HepG2 (cell line): Measurements from ENCODE around the gene ABCB6. TPM values are rescaled to one million over a fixed set of nuclear protein-coding genes. Genes with fewer than 3 reads are reported as not detected.

Experiments
- ARID2 ChIP-seq: sonication (generic); formaldehyde crosslinking; IDR thresholded peaks from 2 replicates; pipeline ENCODE4 v1.8.1; 2022; ENCODE audit warnings: mild to moderate bottlenecking, missing genetic modification reagents, borderline replicate concordance
- ATAD3A ChIP-seq: sonication (generic); formaldehyde crosslinking; IDR thresholded peaks from 2 replicates; pipeline ENCODE4 v1.4.0; 2020; ENCODE audit warnings: missing genetic modification reagents
- BATF2 ChIP-seq: sonication (generic); formaldehyde crosslinking; IDR thresholded peaks from 2 replicates; pipeline ENCODE4 v1.8.0; 2022; ENCODE audit warnings: mild to moderate bottlenecking, missing genetic modification reagents, moderate library complexity
- CERS6 ChIP-seq: sonication (generic); formaldehyde crosslinking; IDR thresholded peaks from 2 replicates; pipeline ENCODE4 v1.5.0; 2020; ENCODE audit warnings: missing genetic modification reagents
- CSRNP1 ChIP-seq: sonication (generic); formaldehyde crosslinking; IDR thresholded peaks from 2 replicates; pipeline ENCODE4 v1.8.1; 2023; ENCODE audit warnings: mild to moderate bottlenecking, missing genetic modification reagents
- GATA4 ChIP-seq: sonication (generic); IDR thresholded peaks from 2 replicates; pipeline ENCODE4 v1.6.1; 2016; ENCODE audit warnings: antibody characterized with exemption, low read depth, borderline replicate concordance
- GLI4 ChIP-seq: sonication (generic); formaldehyde crosslinking; IDR thresholded peaks from 2 replicates; pipeline ENCODE4 v1.5.1; 2020; ENCODE audit warnings: missing genetic modification reagents, mild to moderate bottlenecking, moderate library complexity, borderline replicate concordance
- HBP1 ChIP-seq: IDR thresholded peaks from 2 replicates; pipeline ENCODE4 v1.6.1; 2016; ENCODE audit warnings: low read depth, control low read depth
- HES4 ChIP-seq: sonication (generic); formaldehyde crosslinking; IDR thresholded peaks from 2 replicates; pipeline ENCODE4 v1.9.0; 2021; ENCODE audit warnings: mild to moderate bottlenecking, missing genetic modification reagents, borderline replicate concordance
- KDM6A ChIP-seq: IDR thresholded peaks from 2 replicates; pipeline ENCODE4 v1.6.1; 2016; ENCODE audit warnings: low read depth
- MTA3 ChIP-seq: sonication (generic); formaldehyde crosslinking; IDR thresholded peaks from 2 replicates; pipeline ENCODE4 v1.4.0; 2020; ENCODE audit warnings: missing genetic modification reagents
- MTF1 ChIP-seq: sonication (generic); formaldehyde crosslinking; IDR thresholded peaks from 2 replicates; pipeline ENCODE4 v1.5.0; 2020; ENCODE audit warnings: missing genetic modification reagents
- NFYB ChIP-seq: sonication (generic); formaldehyde crosslinking; IDR thresholded peaks from 2 replicates; pipeline ENCODE4 v1.4.0; 2020; ENCODE audit warnings: missing genetic modification reagents
- NFYC ChIP-seq: IDR thresholded peaks from 2 replicates; pipeline ENCODE4 v1.6.1; 2016; ENCODE audit warnings: missing genetic modification reagents, missing compliant biosample characterization
- PHB2 ChIP-seq: fragments of 450-650 bp; IDR thresholded peaks from 2 replicates; pipeline ENCODE4 v1.6.1; 2018; ENCODE audit not compliant: partially characterized antibody
- RFX5 ChIP-seq: IDR thresholded peaks from 2 replicates; pipeline ENCODE4 v1.6.1; 2011; ENCODE audit warnings: low read depth, low read length, improper control_type of control experiment
- SAFB2 ChIP-seq: sonication (generic); formaldehyde crosslinking; IDR thresholded peaks from 2 replicates; pipeline ENCODE4 v1.5.1; 2020; ENCODE audit warnings: missing genetic modification reagents, low read depth, mild to moderate bottlenecking, borderline replicate concordance
- SIN3A ChIP-seq: IDR thresholded peaks from 2 replicates; pipeline ENCODE4 v1.6.1; 2011; ENCODE audit warnings: low read depth, mild to moderate bottlenecking, control low read depth, low read length, borderline replicate concordance
- ZBTB33 ChIP-seq: sonication (generic); formaldehyde crosslinking; IDR thresholded peaks from 2 replicates; pipeline ENCODE4 v1.4.0; 2020; ENCODE audit warnings: missing genetic modification reagents
- ZNF292 ChIP-seq: sonication (generic); formaldehyde crosslinking; IDR thresholded peaks from 2 replicates; pipeline ENCODE4 v1.8.1; 2022; ENCODE audit warnings: mild to moderate bottlenecking, low read depth, missing genetic modification reagents, borderline replicate concordance
- ZNF576 ChIP-seq: sonication (generic); formaldehyde crosslinking; IDR thresholded peaks from 2 replicates; pipeline ENCODE4 v1.4.0; 2020; ENCODE audit warnings: mild to moderate bottlenecking, missing genetic modification reagents
- ZNF670 ChIP-seq: sonication (generic); formaldehyde crosslinking; IDR thresholded peaks from 2 replicates; pipeline ENCODE4 v1.8.0; 2022; ENCODE audit warnings: mild to moderate bottlenecking, missing genetic modification reagents, borderline replicate concordance
- ZSCAN12 ChIP-seq: sonication (generic); formaldehyde crosslinking; IDR thresholded peaks from 2 replicates; pipeline ENCODE4 v1.9.0; 2021; ENCODE audit warnings: mild to moderate bottlenecking, missing genetic modification reagents
- polyA plus RNA-seq, 8 experiments: library from polyadenylated mRNA; depleted of rRNA in 3 of 8; stranded (reverse) in 7 of 8; unstranded in 1 of 8; fragments of >200 nt; fragmentation: Illumina TruSeq in 4 of 8; extraction: Trizol in 4 of 8; gene quantifications; 2 replicates each; pipeline versions ENCODE4 v1.2.1 to v1.2.3, GENCODE V29; 2011 to 2016; ENCODE audit warnings: low read depth in 4 of 8, missing spikeins in 1 of 8, mixed read lengths in 1 of 8; ENCODE audit not compliant: insufficient read depth in 1 of 8
- total RNA-seq, 5 experiments: library from RNA; depleted of rRNA; stranded (reverse); fragments of >200 nt; fragmentation: Illumina TruSeq; extraction: Trizol; gene quantifications; 2 replicates each; pipeline ENCODE4 v1.2.3, GENCODE V29; 2016; ENCODE audit warnings: low read depth in 1 of 5

ABCB6 gene
- total and polyA plus RNA-seq, 2 of the 13 experiments (the other 11 are each of a cell fraction or from before 2014, with no cell fraction given) = 91.1 to 137 TPM

GRCh38 chr2:219253753-219254589, 35.2 kb upstream of the ABCB6 start, which contains the start of gene TUBA4A (continued):
- TF ChIP-seq SAFB2 (CRISPR knock-in tag) (no peak), ZNF670 (CRISPR knock-in tag) (no peak), KDM6A (CRISPR knock-in tag) (no peak), ZBTB33 (CRISPR knock-in tag) (no peak), NFYB (peak; percentile 52), HES4 (peak; percentile 31; the same call in 1 of the 2 replicates), ZSCAN12 (0 out of 2 replicates have a peak, but pooled peaks have one; percentile 55), MTA3 (CRISPR knock-in tag) (no peak), SIN3A (peak; percentile 81; the same call in 1 of the 2 replicates), HBP1 (CRISPR knock-in tag) (peak; percentile 51; the same call in 1 of the 2 replicates), ATAD3A (CRISPR knock-in tag) (no peak), ZNF292 (CRISPR knock-in tag) (no peak), ZNF576 (CRISPR knock-in tag) (no peak), CSRNP1 (peak; percentile 66; the same call in 1 of the 2 replicates), MTF1 (CRISPR knock-in tag) (no peak), PHB2 (no peak), RFX5 (no peak), CERS6 (0 out of 2 replicates have a peak, but pooled peaks have one; percentile 16), BATF2 (CRISPR knock-in tag) (no peak), GLI4 (CRISPR knock-in tag) (peak; percentile 81; the same call in 1 of the 2 replicates), GATA4 (no peak), ARID2 (0 out of 2 replicates have a peak, but pooled peaks have one; percentile 36), NFYC (CRISPR knock-in tag) (no peak)
